Esophagus muscularis mucosa (tissue), 4 donors: ENCODE measurements around the gene VWDE. TPM values are rescaled to one million over a fixed set of nuclear protein-coding genes. Genes with fewer than 3 reads are reported as not detected.

Experiments
- DNase-seq: peaks from one replicate; pipeline ENCODE4 v3.0.0-alpha.2; 2017; ENCODE audit errors: extremely low spot score
- H3K27ac ChIP-seq, 4 donors: fragments of 200-600 bp; sonication (generic); replicated peaks in 1 of 4; 1 replicate in 3 of 4; 2 replicates in 1 of 4; pipeline ENCODE4 v1.5.1; 2016 to 2019; ENCODE audit warnings: mild to moderate bottlenecking in 1 of 4
- H3K27me3 ChIP-seq, 4 donors: fragments of 200-600 bp; sonication (generic); one replicate each; pipeline versions ENCODE4 v1.5.1 to v1.6.0; 2016 to 2019
- H3K36me3 ChIP-seq, 4 donors: fragments of 200-600 bp; sonication (generic); one replicate each; pipeline ENCODE4 v1.5.1; 2016 to 2019
- H3K4me1 ChIP-seq, 4 donors: fragments of 200-600 bp; sonication (generic); one replicate each; pipeline ENCODE4 v1.5.1; 2016 to 2019
- H3K4me3 ChIP-seq, 4 donors: fragments of 200-600 bp; sonication (generic); 1 replicate in 2 of 4; 2 replicates in 2 of 4; pipeline ENCODE4 v1.5.1; 2016 to 2019; ENCODE audit warnings: mild to moderate bottlenecking in 4 of 4, moderate library complexity in 1 of 4
- H3K9me3 ChIP-seq, 4 donors: fragments of 200-600 bp; sonication (generic); 1 replicate in 3 of 4; 2 replicates in 1 of 4; pipeline ENCODE4 v1.5.1; 2016 to 2019
- CTCF ChIP-seq, 3 experiments: fragments of 200-600 bp in 2 of 3; fragments of 450-650 bp in 1 of 3; sonication (generic) in 2 of 3; IDR thresholded peaks; one replicate each; pipeline ENCODE4 v1.5.1; 2017 to 2019; ENCODE audit warnings: antibody characterized with exemption in 3 of 3, mild to moderate bottlenecking in 2 of 3, moderate library complexity in 1 of 3
- EP300 ChIP-seq: sonication (generic); formaldehyde crosslinking; IDR thresholded peaks from one replicate; pipeline ENCODE4 v1.6.1; 2017; ENCODE audit warnings: antibody characterized with exemption
- POLR2A ChIP-seq: fragments of 450-650 bp; IDR thresholded peaks from one replicate; pipeline ENCODE4 v1.6.1; 2017; ENCODE audit warnings: antibody characterized with exemption, moderate library complexity, mild to moderate bottlenecking, low read depth
- POLR2AphosphoS5 ChIP-seq, 2 donors: sonication (generic); formaldehyde crosslinking; IDR thresholded peaks; one replicate each; pipeline ENCODE4 v1.6.1; 2017; ENCODE audit warnings: antibody characterized with exemption in 2 of 2
- WGBS: methylation state at CpG from one replicate; pipeline ENCODE4 v1.1.5; 2018; 5-methylcytosine and 5-hydroxymethylcytosine counted together
- intact Hi-C: fragments of 100-400 bp; cut with DNase I; formaldehyde crosslinking; loops from one replicate; pipeline ENCODE4 v1.15.1; 2023
- total RNA-seq, 4 donors: library from RNA; depleted of rRNA; stranded (reverse); fragments of >200 nt; gene quantifications; one replicate each; pipeline versions ENCODE4 v1.1.0 to v1.2.1, GENCODE V29; 2016

VWDE gene
- total RNA-seq, 4 donors from 2014 or later: not detected

DNA sequence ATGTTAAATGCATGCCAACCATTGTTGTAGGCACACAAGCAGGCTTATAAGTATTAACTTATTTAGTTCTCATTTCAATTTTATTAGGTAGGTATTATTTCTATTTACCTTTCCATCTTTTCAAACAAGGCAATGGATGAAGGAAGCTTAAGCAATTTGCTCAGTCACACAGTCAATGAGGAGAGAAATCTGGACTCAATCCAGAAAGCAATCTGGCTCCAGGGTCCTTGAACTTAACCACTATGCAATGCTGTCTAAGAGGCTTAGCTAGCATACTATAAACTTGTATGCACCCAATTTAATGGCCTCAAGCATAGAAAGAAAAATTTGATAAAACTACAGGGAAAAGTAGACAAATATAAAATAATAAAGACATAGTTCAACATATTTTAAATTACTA lies 88.6 kb downstream of the VWDE start:
- Histone ChIP-seq H3K9me3 (no peaks in the 10 kb centered on the region), H3K36me3 (no peaks in the 10 kb centered on the region), H3K27ac (no peak overlapping the region), H3K27me3 (no peaks in the 10 kb centered on the region), H3K4me1 (no peaks in the 10 kb centered on the region), H3K4me3 (no peak overlapping the region)
- TF ChIP-seq EP300 (no peak), CTCF (IDR thresholded peaks at IDR 0.05) (no peak), POLR2AphosphoS5 (IDR thresholded peaks at IDR 0.05) (no peak)
- DNase-seq: no peak
- intact Hi-C loops: no loop called here

DNA sequence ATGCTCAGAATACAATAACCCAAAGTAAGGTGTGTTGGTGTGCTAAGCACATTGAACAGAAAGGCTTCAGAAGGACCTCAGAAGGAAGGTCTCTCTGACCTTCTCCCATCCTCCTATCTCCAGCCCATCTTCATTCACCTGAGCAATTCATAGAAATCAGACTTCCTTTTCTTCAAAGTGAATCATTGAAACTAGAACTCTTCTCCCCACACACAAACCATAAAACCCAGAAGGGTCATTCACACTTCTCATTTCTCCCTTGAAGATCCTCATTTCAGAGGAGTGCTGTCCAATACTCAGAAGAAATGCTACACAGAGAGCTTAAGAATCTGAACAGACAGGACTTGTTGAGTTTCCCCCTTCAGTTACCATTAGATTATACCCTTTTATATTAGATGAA lies 89.5 kb downstream of the VWDE start:
- DNase-seq: no peak
- intact Hi-C loops: no loop called here
- no peak for TF ChIP-seq POLR2AphosphoS5 (IDR thresholded peaks at IDR 0.05)
- no peak for TF ChIP-seq CTCF (IDR thresholded peaks at IDR 0.05)
- Histone ChIP-seq H3K9me3 (no peaks in the 10 kb centered on the region), H3K4me1 (no peaks in the 10 kb centered on the region), H3K27me3 (no peaks in the 10 kb centered on the region), H3K4me3 (no peak overlapping the region), H3K36me3 (no peaks in the 10 kb centered on the region), H3K27ac (no peak overlapping the region)

GRCh38 chr7:12305502-12305901 lies 98.2 kb downstream of the VWDE start:
- Histone ChIP-seq H3K4me3 (no peak overlapping the region), H3K9me3 (no peaks in the 10 kb centered on the region), H3K27me3 (no peaks in the 10 kb centered on the region), H3K36me3 (no peaks in the 10 kb centered on the region), H3K27ac (no peak overlapping the region), H3K4me1 (no peaks in the 10 kb centered on the region)
- intact Hi-C loops: no loop called here
- DNase-seq: no peak
- TF ChIP-seq POLR2A: no peak
- TF ChIP-seq CTCF (IDR thresholded peaks at IDR 0.05): no peak
- no peak for TF ChIP-seq POLR2AphosphoS5 (IDR thresholded peaks at IDR 0.05)
- TF ChIP-seq EP300: no peak

DNA sequence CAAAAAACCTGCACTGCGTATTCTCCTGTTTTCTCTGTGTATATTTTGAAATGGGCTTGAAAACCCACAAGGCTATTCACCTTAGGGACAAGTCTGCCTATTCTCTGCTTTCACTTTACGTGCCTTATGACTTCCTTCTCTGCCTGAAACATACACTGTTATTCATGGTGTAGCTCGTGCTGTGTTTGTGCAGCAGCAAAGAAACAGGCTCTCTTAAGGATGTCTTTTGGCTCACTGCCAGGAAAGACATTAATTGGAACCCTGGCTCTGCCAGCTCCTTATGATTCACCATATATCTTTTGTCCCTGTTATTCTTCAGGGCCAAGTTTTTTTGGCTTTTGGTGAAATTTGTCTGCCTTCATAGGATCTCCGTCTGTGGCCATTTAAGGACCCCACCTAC lies 100.2 kb downstream of the VWDE start:
- no peaks in the 10 kb centered on the region for H3K36me3 ChIP-seq
- no peak for TF ChIP-seq CTCF (IDR thresholded peaks at IDR 0.05)
- TF ChIP-seq EP300: no peak
- no peak for TF ChIP-seq POLR2AphosphoS5 (IDR thresholded peaks at IDR 0.05)
- no peak for TF ChIP-seq POLR2A
- intact Hi-C loops: no loop called here
- no peaks in the 10 kb centered on the region for H3K27me3 ChIP-seq
- 52% methylated on average over 4 of the region's 4 CpGs for WGBS
- H3K4me3 ChIP-seq: no peak overlapping the region
- H3K27ac ChIP-seq: no peak overlapping the region
- DNase-seq: no peak
- H3K9me3 ChIP-seq: no peaks in the 10 kb centered on the region
- H3K4me1 ChIP-seq: no peaks in the 10 kb centered on the region

DNA sequence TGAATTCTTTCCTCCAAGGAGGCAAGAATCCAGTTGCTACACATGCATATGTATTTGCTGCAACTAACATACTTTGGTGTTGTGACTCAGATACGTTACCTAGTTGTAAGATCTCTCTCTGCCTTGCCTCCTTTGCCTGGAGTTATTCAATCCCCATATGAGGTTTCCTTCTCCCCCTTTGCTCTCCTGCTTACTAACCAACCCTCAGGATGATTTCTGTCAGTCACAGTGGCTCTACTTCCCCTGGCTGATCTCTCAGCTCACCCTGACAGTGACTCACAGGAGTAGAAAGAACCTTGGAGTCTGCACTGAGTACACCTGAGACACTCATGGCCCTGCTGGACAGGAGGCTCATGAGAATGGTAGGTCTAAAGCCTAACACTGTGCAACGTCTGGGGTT lies 100.6 kb downstream of the VWDE start:
- H3K36me3 ChIP-seq: no peaks in the 10 kb centered on the region
- no peak overlapping the region for H3K4me3 ChIP-seq
- no peak for TF ChIP-seq POLR2AphosphoS5 (IDR thresholded peaks at IDR 0.05)
- no peak for TF ChIP-seq EP300
- TF ChIP-seq POLR2A: no peak
- intact Hi-C loops: no loop called here
- H3K27me3 ChIP-seq: no peaks in the 10 kb centered on the region
- H3K27ac ChIP-seq: no peak overlapping the region
- 62% methylated on average over 2 of the region's 2 CpGs for WGBS
- H3K9me3 ChIP-seq: no peaks in the 10 kb centered on the region
- DNase-seq: no peak
- no peaks in the 10 kb centered on the region for H3K4me1 ChIP-seq
